ENCODE results near the gene CAPN12. TPM values are rescaled to one million over a fixed set of nuclear protein-coding genes. Genes with fewer than 3 reads are reported as not detected.

The CAPN12 gene
- total and polyA plus RNA-seq, 2 of the 4 experiments (the other 2 are of a cell fraction), result 0.18 to 0.97 TPM

GRCh38 chr19:38733241-38733492 is 11.1 kb downstream of the CAPN12 start:
- no peak overlapping the region for H3K56ac ChIP-seq (ENCODE audit: extremely low read depth, insufficient read depth, low read length)
- 0 out of 2 replicates have a peak, but pooled peaks cover 3% of the 10 kb centered on the region for H3K9me1 ChIP-seq (ENCODE audit: insufficient read depth, low read length)
- POLR2A ChIA-PET (ENCODE audit: unreplicated experiment), result no interaction called here
- H4K5ac ChIP-seq (ENCODE audit: low read depth, low read length), result no peak overlapping the region
- CTCF ChIA-PET, result no interaction called here
- H3K9me3 ChIP-seq (ENCODE audit: control insufficient read depth, insufficient read depth, low read length), result no peaks in the 10 kb centered on the region
- intact Hi-C loops (cut with micrococcal nuclease) (loop anchor here (5.0 kb wide), 1 partner anchor 99 kb away; the partner anchor contains the start of gene ECH1), dilution Hi-C loops (cut with HindIII; ENCODE audit: low sequenced_read_pairs, unreplicated experiment) (no loop called here), in situ Hi-C loops (cut with MboI; ENCODE audit: low sequenced_read_pairs) (loop anchor here (25.0 kb wide), 1 partner anchor 179 kb away; the partner anchor contains the start of gene CCER2)
- H2BK20ac ChIP-seq (ENCODE audit: low read depth, low read length), result no peak overlapping the region
- H3K4me3 ChIP-seq (ENCODE audit: insufficient read depth, low read depth, low read length), result no peak overlapping the region
- no peak overlapping the region for H2BK120ac ChIP-seq (ENCODE audit: low read depth, low read length)
- ATAC-seq (ENCODE audit: low read depth) (no peak), DNase-seq (no peak)
- no TSS peak for BruUV-seq (replicated peaks)
- H3K18ac ChIP-seq (ENCODE audit: low read depth, low read length), result no peak overlapping the region
- peaks cover 23% of the 10 kb centered on the region for H4K20me1 ChIP-seq (ENCODE audit: insufficient read depth, low read length)
- H3K4ac ChIP-seq (ENCODE audit: low read depth, low read length), result no peak overlapping the region
- no peak overlapping the region for H3K23ac ChIP-seq (ENCODE audit: low read depth, low read length)
- peaks cover 28% of the 10 kb centered on the region for H3K36me3 ChIP-seq (ENCODE audit: control insufficient read depth, insufficient read depth, low read length)
- no peak overlapping the region for H2AFZ ChIP-seq (replicated peaks; ENCODE audit: low read length, poor library complexity)
- H2BK5ac ChIP-seq (ENCODE audit: low read depth, low read length, poor library complexity, severe bottlenecking), result peak overlapping the region; percentile 16
- H3K4me1 ChIP-seq (ENCODE audit: control insufficient read depth, insufficient read depth, low read length), result peaks cover 13% of the 10 kb centered on the region
- H4K91ac ChIP-seq (ENCODE audit: insufficient read depth, low read depth, low read length), result no peak overlapping the region
- no peak overlapping the region for H3K4me2 ChIP-seq (ENCODE audit: low read depth, low read length)
- no peak overlapping the region for H3K14ac ChIP-seq (replicated peaks; ENCODE audit: low read depth, low read length)
- no peak overlapping the region for H2BK15ac ChIP-seq (ENCODE audit: low read depth, low read length)
- no peaks in the 10 kb centered on the region for H3K27me3 ChIP-seq (ENCODE audit: control insufficient read depth, insufficient read depth, low read length)
- H4K8ac ChIP-seq (ENCODE audit: low read depth in 2 of 2, low read length in 2 of 2), result no peak overlapping the region
- WGBS, 2 experiments (ENCODE audit: extremely low coverage in 2 of 2, insufficient read length in 1 of 2), result no CpG with 5 or more reads among the region's 1 CpG
- no peak overlapping the region for H3K27ac ChIP-seq (ENCODE audit: insufficient read depth, low read length)
- H2AK5ac ChIP-seq (ENCODE audit: low read depth, low read length), result no peak overlapping the region
- H3K79me1 ChIP-seq (ENCODE audit: low read depth in 1 of 2, low read length in 2 of 2), result peaks cover 4 to 15% of the 10 kb centered on the region in 2 experiments; a peak in 2 of 4 replicates
- no peak overlapping the region for H3K9ac ChIP-seq (ENCODE audit: low read depth, low read length)
- H2AK9ac ChIP-seq (replicated peaks; ENCODE audit: low read depth, low read length, poor library complexity), result no peak overlapping the region
- TF ChIP-seq RAD21 (IDR thresholded peaks at IDR 0.05; ENCODE audit: low read length) (no peak), MXI1 (IDR thresholded peaks at IDR 0.05; ENCODE audit: borderline replicate concordance, low read depth, low read length) (no peak), BHLHE40 (IDR thresholded peaks at IDR 0.05; ENCODE audit: low read depth, low read length) (no peak), ELK1 (IDR thresholded peaks at IDR 0.05; ENCODE audit: borderline replicate concordance, low read depth, low read length) (no peak), CHD1 (IDR thresholded peaks at IDR 0.05; ENCODE audit: low read depth, low read length) (no peak), MAZ (IDR thresholded peaks at IDR 0.05; ENCODE audit: borderline replicate concordance, low read depth, low read length) (no peak), FOS (IDR thresholded peaks at IDR 0.05; ENCODE audit: low read depth, low read length) (no peak), NFE2L2 (IDR thresholded peaks at IDR 0.05; ENCODE audit: low read depth, low read length) (no peak)

Measured in IMR-90 (cell line).